Measurements from ENCODE around the gene IMP3. TPM values are rescaled to one million over a fixed set of nuclear protein-coding genes. Genes with fewer than 3 reads are reported as not detected.
A peak's percentile ranks its signal among the peaks of the same experiment; 100 is the strongest.

Gene IMP3
- total and polyA plus RNA-seq, 8 donors: 18.7 to 39.6 (median 30.8) TPM

- H3K27me3 ChIP-seq: no peaks in the 10 kb centered on the region
- no peaks in the 10 kb centered on the region for H3K36me3 ChIP-seq
- DNase-seq (peak in 2 of 6 donors; percentile 45 to 47), ATAC-seq (peak in 3 of 4 donors; percentile 19 to 56 (median 39)), FAIRE-seq (no peak)
- no peaks in the 10 kb centered on the region for H3K9me3 ChIP-seq
- WGBS, 2 donors: 74 to 79% methylated on average over 15 of the region's 15 CpGs
- intact Hi-C loops (cut with DNase I): no loop called here
- peak overlapping the region in 3 of 4 donors; percentile 42 to 68 (median 54) for H3K27ac ChIP-seq
- no peak overlapping the region for H3K4me3 ChIP-seq
- H3K4me1 ChIP-seq: peaks cover 8 to 19% (median 19%) of the 10 kb centered on the region in 3 donors
- TF ChIP-seq CTCF (IDR thresholded peaks at IDR 0.05): no peak
Observed at GRCh38 chr15:75666823-75667501, 26.9 kb upstream of the IMP3 start.

GRCh38 chr15:75663931-75664421 lies 24.0 kb upstream of the IMP3 start:
- 29 to 30% methylated on average over 11 of the region's 11 CpGs for WGBS, 2 donors
- FAIRE-seq: no peak
- peak; percentile 53 to 73 (median 67) for DNase-seq
- Histone ChIP-seq H3K9me3 (no peaks in the 10 kb centered on the region), H3K4me3 (no peak overlapping the region), H3K27me3 (no peaks in the 10 kb centered on the region), H3K36me3 (no peaks in the 10 kb centered on the region), H3K27ac (peak overlapping the region in 2 of 4 donors; percentile 39 to 54), H3K4me1 (peaks cover 8 to 23% (median 19%) of the 10 kb centered on the region in 3 donors)
- peak; percentile 51 to 74 (median 71) for ATAC-seq
- intact Hi-C loops (cut with DNase I): no loop called here
- TF ChIP-seq CTCF (IDR thresholded peaks at IDR 0.05): no peak

- Histone ChIP-seq H3K27me3 (no peaks in the 10 kb centered on the region), H3K36me3 (peaks cover 0 to 5% (median 0%) of the 10 kb centered on the region in 3 donors), H3K9me3 (no peaks in the 10 kb centered on the region), H3K27ac (peak overlapping the region in 1 of 4 donors; percentile 39), H3K4me1 (peaks cover 8 to 23% (median 16%) of the 10 kb centered on the region in 3 donors), H3K4me3 (no peak overlapping the region)
- TF ChIP-seq CTCF (IDR thresholded peaks at IDR 0.05): no peak
- DNase-seq (peak in 2 of 6 donors; percentile 37 to 49), ATAC-seq (no peak), FAIRE-seq (no peak)
- intact Hi-C loops (cut with DNase I): no loop called here
- WGBS, 2 donors: 86 to 87% methylated on average over 9 of the region's 9 CpGs
Observed at GRCh38 chr15:75662823-75663519, 22.9 kb upstream of the IMP3 start.

GRCh38 chr15:75661756-75662140 lies 21.7 kb upstream of the IMP3 start:
- DNase-seq (no peak), FAIRE-seq (no peak), ATAC-seq (no peak)
- Histone ChIP-seq H3K4me3 (no peak overlapping the region), H3K27ac (peak overlapping the region in 3 of 4 donors; percentile 10 to 47 (median 41)), H3K9me3 (no peaks in the 10 kb centered on the region), H3K27me3 (no peaks in the 10 kb centered on the region), H3K4me1 (peaks cover 8 to 23% (median 16%) of the 10 kb centered on the region in 3 donors), H3K36me3 (peaks cover 0 to 17% (median 8%) of the 10 kb centered on the region in 3 donors)
- WGBS, 2 donors: 80 to 84% methylated on average over 3 of the region's 3 CpGs
- no peak for TF ChIP-seq CTCF (IDR thresholded peaks at IDR 0.05)
- intact Hi-C loops (cut with DNase I): no loop called here
